Panc1 (cell line): ENCODE results near the gene ARHGEF2.

Experiments used
- CTCF ChIP-seq: fragments of 450-650 bp; IDR thresholded peaks from 2 replicates; pipeline ENCODE4 v1.5.1; 2017; ENCODE audit warnings: mild to moderate bottlenecking
- POLR2AphosphoS5 ChIP-seq: IDR thresholded peaks from 2 replicates; pipeline ENCODE4 v1.6.1; 2012; ENCODE audit warnings: mild to moderate bottlenecking, low read depth, low read length, moderate library complexity
- SIN3A ChIP-seq: IDR thresholded peaks from 2 replicates; pipeline ENCODE4 v1.6.1; 2012; ENCODE audit warnings: low read depth, mild to moderate bottlenecking, low read length, moderate library complexity, borderline replicate concordance; ENCODE audit not compliant: insufficient read depth

- TF ChIP-seq CTCF (no peak), POLR2AphosphoS5 (no peak), SIN3A (0 out of 2 replicates have a peak, but pooled peaks have one; percentile 21)
Measured at GRCh38 chr1:155974208-155975115, 3.9 kb downstream of the ARHGEF2 start.
